K562 (cell line): ENCODE data around the gene TMEFF2. TPM values are rescaled to one million over a fixed set of nuclear protein-coding genes. Genes with fewer than 3 reads are reported as not detected.

ENCODE experiments used
- ATAC-seq: fragments of 200-7000 bp; cut with Tn5 transposase; 3 replicates; pipeline ENCODE4 v1.9.1; 2020; ENCODE audit warnings: moderate library complexity
- BruUV-seq: library from RNA; stranded (reverse); fragments of 400-500 nt; replicated peaks from 2 replicates; lab custom pipeline; 2021; lab: Mats Ljungman, UMichigan
- CTCF ChIA-PET: fragments of 300-600 bp; formaldehyde crosslinking; extraction: SDS; loops from one replicate; lab custom pipeline; 2021; ENCODE audit warnings: low intra/inter-chr PET ratio; lab: Yijun Ruan, JAX
- POLR2A ChIA-PET: fragments of 300-600, 350-650 bp; sonication (Branson Sonifier 250); formaldehyde crosslinking; extraction: SDS; loops from one replicate; lab custom pipeline; 2021; ENCODE audit warnings: antibody characterized with exemption, inconsistent platforms; lab: Yijun Ruan, JAX
- DNase-seq, 4 experiments: peaks; one replicate each; pipeline versions ENCODE4 v3.0.0 to v3.0.0-alpha.2; 2011 to 2018; ENCODE audit warnings: low spot score in 3 of 4, mixed read lengths in 3 of 4; ENCODE audit errors: extremely low read depth in 1 of 4
- FAIRE-seq: peaks from 2 replicates; lab custom pipeline; 2011; peaks lifted over from hg19 to GRCh38; lab: Jason Lieb, UNC
- H2AFZ ChIP-seq: 2 replicates; pipeline ENCODE4 v1.6.0; 2011; ENCODE audit warnings: low read depth, low read length, control low read depth, inconsistent platforms
- H3K27ac ChIP-seq: fragments of 200-600 bp; 3 replicates; pipeline ENCODE4 v1.8.0; 2011; ENCODE audit warnings: low read depth, mild to moderate bottlenecking, control low read depth, inconsistent platforms, low read length, moderate library complexity, mixed read lengths; ENCODE audit errors: extremely low read depth
- H3K27me3 ChIP-seq, 2 experiments: fragments of 300-600 bp in 1 of 2; 2 replicates in 1 of 2; 3 replicates in 1 of 2; pipeline versions ENCODE4 v1.6.0 to v1.8.0; 2011; ENCODE audit warnings: inconsistent platforms in 2 of 2, low read length in 2 of 2, mild to moderate bottlenecking in 1 of 2, mixed read lengths in 1 of 2, moderate library complexity in 1 of 2; ENCODE audit not compliant: control insufficient read depth in 2 of 2, insufficient read depth in 2 of 2
- H3K36me3 ChIP-seq: fragments of 300-600 bp; 3 replicates; pipeline ENCODE4 v1.8.0; 2011; ENCODE audit warnings: mild to moderate bottlenecking, low read length, inconsistent platforms; ENCODE audit not compliant: control insufficient read depth, insufficient read depth
- H3K4me1 ChIP-seq, 2 experiments: fragments of 200-600 bp in 1 of 2; replicated peaks in 1 of 2; 2 replicates in 1 of 2; 3 replicates in 1 of 2; pipeline versions ENCODE4 v1.5.1 to v1.8.0; 2011; ENCODE audit warnings: inconsistent platforms in 2 of 2, low read length in 2 of 2, mild to moderate bottlenecking in 1 of 2, mixed read lengths in 1 of 2, moderate library complexity in 1 of 2; ENCODE audit not compliant: control insufficient read depth in 2 of 2, insufficient read depth in 2 of 2
- H3K4me2 ChIP-seq: 2 replicates; pipeline ENCODE4 v1.6.1; 2011; ENCODE audit warnings: low read length, control low read depth, inconsistent platforms, mixed read lengths; ENCODE audit not compliant: insufficient read depth
- H3K4me3 ChIP-seq: fragments of 200-600 bp; sonication (generic), shearing (Covaris generic); 2 replicates; pipeline ENCODE4 v1.5.1; 2016; ENCODE audit warnings: control low read depth, inconsistent platforms
- H3K79me2 ChIP-seq: fragments of 200-600 bp; 3 replicates; pipeline ENCODE4 v1.8.0; 2011; ENCODE audit warnings: low read length, inconsistent platforms; ENCODE audit not compliant: control insufficient read depth, insufficient read depth
- H3K9ac ChIP-seq, 2 experiments: 2 replicates each; pipeline versions ENCODE4 v1.6.0 to v1.6.1; 2011; ENCODE audit warnings: low read depth in 2 of 2, low read length in 2 of 2, control low read depth in 1 of 2, inconsistent platforms in 1 of 2, mild to moderate bottlenecking in 1 of 2, mixed read lengths in 1 of 2; ENCODE audit not compliant: insufficient read depth in 1 of 2
- H3K9me1 ChIP-seq: one replicate; pipeline ENCODE4 v1.6.0; 2011; ENCODE audit warnings: inconsistent platforms, mild to moderate bottlenecking, low read length, moderate library complexity; ENCODE audit not compliant: control insufficient read depth, insufficient read depth
- H3K9me3 ChIP-seq: replicated peaks from 2 replicates; pipeline ENCODE4 v1.5.1; 2011; ENCODE audit warnings: low read depth, low read length, inconsistent platforms; ENCODE audit not compliant: control insufficient read depth, insufficient read depth
- H4K20me1 ChIP-seq: replicated peaks from 2 replicates; pipeline ENCODE4 v1.6.1; 2011; ENCODE audit warnings: low read length, inconsistent platforms, mixed read lengths; ENCODE audit not compliant: control insufficient read depth, insufficient read depth
- CUX1 ChIP-seq: fragments of 200-800 bp; sonication (Bioruptor generic); IDR thresholded peaks from 2 replicates; pipeline ENCODE4 v1.6.1; 2016; ENCODE audit warnings: missing genetic modification characterization, missing compliant biosample characterization
- HSF4 ChIP-seq: fragments of 250-450 bp; sonication (Bioruptor Pico); IDR thresholded peaks from 2 replicates; pipeline ENCODE4 v2.1.2; 2022; ENCODE audit warnings: mild to moderate bottlenecking, moderate library complexity, borderline replicate concordance
- NR2C2 ChIP-seq, 2 experiments: fragments of 200-800 bp in 1 of 2; sonication (Bioruptor generic) in 1 of 2; sonication (generic) in 1 of 2; formaldehyde crosslinking in 1 of 2; IDR thresholded peaks; 2 replicates each; pipeline versions ENCODE4 v1.6.1 to v1.8.0; 2016 to 2022; ENCODE audit warnings: mild to moderate bottlenecking in 1 of 2, missing compliant biosample characterization in 1 of 2, missing genetic modification characterization in 1 of 2, missing genetic modification reagents in 1 of 2
- THRB ChIP-seq: fragments of 450-650 bp; formaldehyde crosslinking; conservative IDR thresholded peaks from 2 replicates; pipeline ENCODE4 v1.4.0; 2022; ENCODE audit warnings: mild to moderate bottlenecking, missing genetic modification characterization
- ZNF165 ChIP-seq: fragments of 250-450 bp; sonication (Bioruptor Pico); IDR thresholded peaks from 2 replicates; pipeline ENCODE4 v1.4.0; 2020; ENCODE audit warnings: borderline replicate concordance
- ZNF449 ChIP-seq: fragments of 250-450 bp; sonication (Bioruptor Pico); IDR thresholded peaks from 2 replicates; pipeline ENCODE4 v1.8.0; 2022; ENCODE audit warnings: moderate library complexity, mild to moderate bottlenecking, inconsistent platforms
- WGBS: fragments of 100-300 bp; shearing (Covaris generic); methylation state at CpG from one replicate; pipeline ENCODE4 v1.1.6; 2016; ENCODE audit warnings: low coverage, mixed read lengths; ENCODE audit not compliant: insufficient coverage; ENCODE audit errors: missing lambda C conversion rate; 5-methylcytosine and 5-hydroxymethylcytosine counted together
- in situ Hi-C: fragments of 300-500 bp; cut with MboI; formaldehyde crosslinking; loops from 4 replicates; pipeline ENCODE4 v1.15.0; 2018; ENCODE audit warnings: inconsistent platforms, mixed read lengths
- intact Hi-C: fragments of 100-400 bp; cut with micrococcal nuclease; formaldehyde crosslinking; loops from 2 replicates; pipeline ENCODE4 v1.14.2; 2022
- polyA plus RNA-seq, 8 experiments: library from polyadenylated mRNA; depleted of rRNA in 4 of 8; stranded (reverse) in 5 of 8; unstranded in 3 of 8; fragments of >200 nt; fragmentation: Nextera tagmentation in 2 of 8; fragmentation: Illumina TruSeq in 1 of 8; extraction: Ambion mirVana in 2 of 8; extraction: Trizol in 1 of 8; gene quantifications; 2 replicates each; pipeline versions ENCODE4 v1.2.1 to v1.2.3, GENCODE V29; 2011 to 2014; ENCODE audit warnings: inconsistent platforms in 1 of 8, missing spikeins in 1 of 8
- total RNA-seq, 7 experiments: library from RNA; depleted of rRNA in 6 of 7; stranded (reverse); fragments of >200 nt in 6 of 7; fragmentation: Illumina TruSeq in 2 of 7; extraction: Trizol in 2 of 7; gene quantifications; 2 replicates each; pipeline versions ENCODE4 v1.2.1 to v1.2.3, GENCODE V29; 2011 to 2021; ENCODE audit warnings: low replicate concordance in 1 of 7

The TMEFF2 gene
- total and polyA plus RNA-seq, 9 of the 15 experiments (the other 6 are each of a cell fraction or from before 2014, with no cell fraction given), result 1.4 TPM; not detected in 8

- CTCF ChIA-PET, result no interaction called here
- Histone ChIP-seq H3K27me3 (no peaks in the 10 kb centered on the region), H4K20me1 (no peaks in the 10 kb centered on the region), H2AFZ (peak overlapping the region; percentile 14; the same call in 1 of the 2 replicates), H3K9ac (no peak overlapping the region), H3K36me3 (no peaks in the 10 kb centered on the region)
- BruUV-seq, result no TSS peak
- in situ Hi-C loops, result no loop called here
- no peak for DNase-seq
- TF ChIP-seq ZNF165, result no peak
- TF ChIP-seq, all 486 proteins: peak for 0
- POLR2A ChIA-PET, result interaction anchor here (0.7 kb wide), 1 partner anchor 281 kb away, joined by 3 read pairs; no protein-coding TSS in a partner anchor
- H3K4me2 ChIP-seq, result no peak overlapping the region
- no peaks in the 10 kb centered on the region for H3K79me2 ChIP-seq
- no peak for ATAC-seq
- no peaks in the 10 kb centered on the region for H3K9me1 ChIP-seq
- intact Hi-C loops, result no loop called here
- 46% methylated on average over 2 of the region's 4 CpGs for WGBS
- no peaks in the 10 kb centered on the region for H3K9me3 ChIP-seq
- H3K27ac ChIP-seq, result no peak overlapping the region
- H3K4me1 ChIP-seq, result no peaks in the 10 kb centered on the region
- no peak for FAIRE-seq
- H3K4me3 ChIP-seq, result no peak overlapping the region
Observed at GRCh38 chr2:192128655-192129054, 66.1 kb downstream of the TMEFF2 start.

GRCh38 chr2:192127434-192127833 lies 67.3 kb downstream of the TMEFF2 start:
- Histone ChIP-seq H3K9me3 (no peaks in the 10 kb centered on the region), H3K4me1 (no peaks in the 10 kb centered on the region), H3K4me3 (no peak overlapping the region), H4K20me1 (no peaks in the 10 kb centered on the region), H3K9ac (no peak overlapping the region), H3K27ac (no peak overlapping the region), H3K9me1 (no peaks in the 10 kb centered on the region), H3K4me2 (no peak overlapping the region), H3K36me3 (no peaks in the 10 kb centered on the region), H3K27me3 (no peaks in the 10 kb centered on the region), H2AFZ (no peak overlapping the region), H3K79me2 (no peaks in the 10 kb centered on the region)
- no peak for ATAC-seq
- ChIA-PET CTCF (no interaction called here), POLR2A (no interaction called here)
- intact Hi-C loops (no loop called here), in situ Hi-C loops (no loop called here)
- FAIRE-seq, result no peak
- 11% methylated on average over 2 of the region's 2 CpGs for WGBS
- no peak for DNase-seq
- BruUV-seq, result no TSS peak
- no peak for TF ChIP-seq ZNF449 (CRISPR knock-in tag)
- no peak for TF ChIP-seq THRB (CRISPR knock-in tag)
- no peak for TF ChIP-seq HSF4 (CRISPR knock-in tag)
- no peak for TF ChIP-seq CUX1 (CRISPR knock-in tag)
- no peak for TF ChIP-seq NR2C2 (CRISPR knock-in tag; IDR thresholded peaks at IDR 0.05)
- no peak for TF ChIP-seq NR2C2 (tag; IDR thresholded peaks at IDR 0.05)
